GM19372 (cell line): ENCODE results near the gene GNG3.
A peak's percentile ranks its signal among the peaks of the same experiment; 100 is the strongest.
"Not testable (repeated sequence)": the region's sequence is repeated elsewhere in the genome, so short reads cannot be mapped to it uniquely, and the experiment has no call there.

Source experiments
- ATAC-seq: cut with Tn5 transposase; IDR thresholded peaks from one replicate; pipeline ENCODE4 v1.9.1; 2021; ENCODE audit warnings: mild to moderate bottlenecking, low read depth, moderate library complexity; ENCODE audit not compliant: unreplicated experiment

The GNG3 gene

DNA sequence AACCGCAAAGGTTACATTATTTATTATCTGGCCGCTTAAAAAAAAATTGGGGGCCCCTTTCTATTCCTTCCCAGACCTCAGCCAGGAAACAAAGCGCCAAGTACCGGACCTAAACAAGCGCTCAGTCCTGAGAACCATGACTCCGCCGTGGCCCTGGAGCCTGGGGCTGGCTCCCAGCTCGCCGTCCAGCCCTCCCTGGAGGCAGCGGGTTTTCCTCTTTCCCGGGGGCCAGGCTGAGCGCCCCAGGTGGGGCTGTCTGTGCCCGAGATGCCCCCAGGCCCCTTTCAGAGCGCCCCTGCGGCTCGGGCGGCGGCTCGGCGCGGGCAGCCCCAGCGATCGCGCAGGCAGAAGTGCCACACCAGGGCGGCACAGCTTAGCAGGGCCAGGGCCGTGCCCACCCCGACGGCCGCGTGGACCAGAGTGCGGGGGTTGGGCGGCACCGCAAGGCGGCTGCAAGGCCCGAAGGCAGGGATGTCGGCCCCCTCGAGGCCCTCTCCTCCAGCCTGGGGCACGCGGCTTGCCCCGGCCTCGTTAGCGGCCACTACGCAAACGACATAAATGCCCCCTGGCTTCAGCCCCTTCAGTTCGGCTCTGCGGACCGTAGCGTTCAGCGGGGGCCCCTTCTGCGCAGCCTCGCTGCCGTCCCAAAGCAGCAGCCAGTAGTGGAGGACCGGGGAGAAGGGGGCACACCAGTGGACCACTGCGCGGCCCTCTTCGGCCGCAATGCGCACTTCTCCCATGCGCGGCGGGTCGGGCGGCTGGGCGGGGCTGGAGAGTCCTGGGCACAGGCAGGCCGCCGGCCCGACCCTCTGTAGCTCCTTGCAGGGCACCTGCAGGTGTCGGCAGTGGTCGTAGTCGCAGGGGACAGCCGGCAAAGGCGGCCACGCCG is 19.7 kb upstream of the GNG3 start:
- no peak for ATAC-seq

DNA sequence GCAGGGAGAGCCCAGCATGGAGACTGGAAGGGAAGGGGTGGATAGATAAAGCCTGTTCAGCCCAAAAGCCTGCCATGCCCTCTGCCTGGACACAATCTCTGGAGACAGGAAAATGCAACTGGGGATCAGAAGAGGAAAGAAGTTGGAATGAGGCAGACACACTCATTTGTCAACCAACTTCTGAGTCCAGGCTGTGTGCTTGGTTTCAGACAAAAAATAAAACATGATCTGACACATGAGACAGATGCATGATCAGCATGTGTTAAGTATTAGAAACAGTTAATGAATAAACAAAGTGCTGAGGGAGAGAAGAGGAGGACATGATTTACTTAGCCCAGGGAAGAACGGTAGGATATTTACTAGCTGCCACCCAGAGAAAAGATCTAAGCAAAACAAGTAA is 19.0 kb upstream of the GNG3 start:
- no peak for ATAC-seq

DNA sequence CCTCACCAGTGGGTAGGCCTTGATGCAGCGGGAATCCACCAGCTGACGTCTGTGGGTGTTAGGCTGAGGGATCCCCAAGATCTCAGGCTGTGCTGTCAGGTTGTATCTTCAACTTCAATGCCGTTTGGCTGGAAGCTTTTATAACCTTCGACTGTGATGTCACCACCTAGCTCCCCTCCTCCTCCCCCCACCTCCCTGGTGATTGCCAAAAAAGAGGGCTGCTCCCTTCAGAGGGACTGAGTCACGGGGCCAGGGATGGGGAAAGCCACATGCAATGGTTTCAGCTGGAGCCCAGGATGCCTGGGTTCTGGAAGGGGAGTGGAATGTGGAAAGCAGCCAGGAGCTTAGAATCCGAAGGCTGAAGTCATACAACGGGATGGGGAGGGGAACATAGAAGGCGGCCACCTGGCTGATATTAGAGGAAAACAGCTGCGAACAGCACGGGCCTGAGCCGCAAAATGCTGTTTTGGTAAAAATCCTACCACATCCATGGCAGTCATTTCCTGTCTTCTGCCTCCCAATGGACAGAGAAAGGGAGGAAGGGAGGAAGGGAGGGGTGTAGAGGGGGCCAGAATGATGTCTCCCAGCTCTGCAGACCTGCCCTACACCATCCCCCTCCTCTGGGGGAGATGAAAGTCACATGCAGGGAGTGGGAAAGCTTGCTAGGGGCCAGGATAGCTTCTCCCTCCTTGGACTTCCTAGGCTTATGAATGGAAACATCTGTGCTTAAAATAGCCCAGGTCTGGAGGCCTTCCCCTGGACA is 17.9 kb upstream of the GNG3 start, which contains the start of gene LRRN4CL:
Gene LRRN4CL, minus strand, starts transcription at position 110 of the 763 bp plus-strand sequence. CDS start 1,022 bp downstream, outside the sequence.
- no peak for ATAC-seq

DNA sequence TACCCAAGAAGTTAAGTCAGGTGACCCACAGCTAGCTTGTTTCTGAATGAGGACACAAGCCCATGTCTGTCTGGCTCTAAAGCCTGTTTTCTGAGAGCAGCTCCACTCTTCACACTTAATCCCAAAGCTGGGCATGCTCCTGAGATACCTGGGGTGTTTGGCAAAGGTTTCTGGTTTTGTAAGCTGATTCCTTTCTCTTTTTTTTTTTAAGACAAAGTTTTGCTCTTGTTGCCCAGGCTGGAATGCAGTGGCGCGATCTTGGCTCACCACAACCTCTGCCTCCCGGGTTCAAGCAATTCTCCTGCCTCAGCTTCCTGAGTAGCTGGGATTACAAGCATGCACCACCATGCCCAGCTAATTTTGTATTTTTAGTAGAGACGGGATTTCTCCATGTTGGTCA is 13.9 kb upstream of the GNG3 start:
- ATAC-seq, result not testable (repeated sequence)

DNA sequence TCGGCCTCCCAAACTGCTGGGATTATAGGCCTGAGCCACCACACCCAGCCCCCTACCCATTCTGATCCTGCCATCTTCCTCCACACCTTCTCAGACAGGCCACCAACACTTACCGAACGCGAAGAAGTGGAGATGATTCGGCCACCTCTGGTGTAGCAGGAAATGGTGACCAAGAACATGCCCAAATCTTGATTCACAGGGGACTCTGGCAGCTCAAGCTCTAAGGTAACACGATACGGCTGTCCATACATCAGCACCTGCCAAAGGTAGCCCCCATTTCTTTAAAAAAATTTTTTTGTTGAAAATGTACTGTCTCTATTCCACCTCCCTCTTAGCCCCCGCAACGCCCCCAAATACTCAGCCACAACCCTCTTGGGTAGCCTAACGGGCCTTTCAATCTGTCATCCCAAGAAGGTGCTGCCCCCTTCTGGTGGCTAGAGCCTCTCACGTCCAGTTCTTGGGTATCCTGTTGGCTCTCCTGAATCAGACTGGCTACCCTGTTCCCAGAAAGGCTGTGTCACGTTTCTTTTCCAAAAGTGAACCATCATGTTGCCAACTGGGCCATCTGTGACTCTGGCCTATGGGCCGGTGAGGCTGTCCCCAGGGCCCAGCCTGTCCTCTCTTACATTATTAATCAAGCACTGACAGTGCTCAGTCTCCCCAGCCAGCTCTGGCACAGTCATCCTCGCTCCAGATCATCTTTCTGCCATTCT is 12.9 kb upstream of the GNG3 start:
- ATAC-seq, result no peak

DNA sequence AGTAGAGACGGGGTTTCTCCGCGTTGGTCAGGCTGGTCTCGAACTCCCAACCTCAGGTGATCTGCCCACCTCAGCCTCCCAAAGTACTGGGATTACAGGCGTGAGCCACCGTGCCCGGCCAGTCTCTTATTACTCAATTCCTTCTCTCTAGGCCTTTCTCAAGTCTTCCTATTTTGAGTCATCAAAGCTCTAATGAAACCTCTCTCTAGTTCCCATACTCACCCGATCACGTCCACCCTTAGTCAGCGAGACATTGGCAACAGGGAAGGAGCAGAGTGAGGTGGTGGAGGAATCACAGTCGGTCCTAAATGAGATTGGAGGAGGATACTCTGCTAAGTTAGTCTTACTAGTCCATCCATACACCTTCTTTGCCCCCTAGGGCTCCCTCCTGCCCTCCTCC is 5.2 kb upstream of the GNG3 start:
- ATAC-seq, result no peak

DNA sequence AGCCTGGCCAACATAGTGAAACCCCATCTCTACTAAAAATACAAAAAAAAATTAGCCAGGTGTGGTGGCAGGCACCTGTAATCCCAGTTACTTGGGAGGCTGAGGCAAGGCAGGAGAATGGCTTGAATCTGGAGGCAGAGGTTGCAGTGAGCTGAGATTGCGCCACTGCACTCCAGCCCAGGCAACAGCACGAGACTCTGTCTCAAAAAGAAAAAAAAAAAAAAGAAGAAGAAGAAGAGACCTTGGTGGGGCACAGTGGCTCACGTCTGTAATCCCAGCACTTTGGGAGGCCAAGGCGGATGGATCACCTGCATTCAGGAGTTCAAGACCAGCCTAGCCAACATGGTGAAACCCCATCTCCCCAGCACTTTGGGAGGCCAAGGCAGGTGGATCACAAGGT is 3.6 kb upstream of the GNG3 start:
- not testable (repeated sequence) for ATAC-seq

DNA sequence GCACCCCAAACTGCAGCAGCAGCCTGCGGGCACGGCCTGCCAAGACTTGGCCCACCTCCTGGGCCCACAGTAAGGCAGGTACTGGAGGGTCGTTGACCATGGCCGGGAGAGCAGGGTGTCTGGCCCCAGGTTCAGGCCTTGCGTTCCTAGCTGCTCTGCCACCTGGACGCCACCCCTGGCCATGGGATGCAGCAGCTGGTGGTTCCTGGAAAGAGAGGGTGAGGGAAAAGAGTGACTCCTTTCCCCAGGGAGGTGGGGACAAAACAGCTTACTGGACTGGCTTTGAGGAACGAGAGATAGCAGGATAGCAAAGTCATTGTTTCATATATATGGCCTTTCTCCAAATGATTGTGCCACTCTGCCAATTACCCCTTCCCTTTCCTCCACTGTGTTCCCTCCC is 2.1 kb upstream of the GNG3 start:
- ATAC-seq, result no peak

DNA sequence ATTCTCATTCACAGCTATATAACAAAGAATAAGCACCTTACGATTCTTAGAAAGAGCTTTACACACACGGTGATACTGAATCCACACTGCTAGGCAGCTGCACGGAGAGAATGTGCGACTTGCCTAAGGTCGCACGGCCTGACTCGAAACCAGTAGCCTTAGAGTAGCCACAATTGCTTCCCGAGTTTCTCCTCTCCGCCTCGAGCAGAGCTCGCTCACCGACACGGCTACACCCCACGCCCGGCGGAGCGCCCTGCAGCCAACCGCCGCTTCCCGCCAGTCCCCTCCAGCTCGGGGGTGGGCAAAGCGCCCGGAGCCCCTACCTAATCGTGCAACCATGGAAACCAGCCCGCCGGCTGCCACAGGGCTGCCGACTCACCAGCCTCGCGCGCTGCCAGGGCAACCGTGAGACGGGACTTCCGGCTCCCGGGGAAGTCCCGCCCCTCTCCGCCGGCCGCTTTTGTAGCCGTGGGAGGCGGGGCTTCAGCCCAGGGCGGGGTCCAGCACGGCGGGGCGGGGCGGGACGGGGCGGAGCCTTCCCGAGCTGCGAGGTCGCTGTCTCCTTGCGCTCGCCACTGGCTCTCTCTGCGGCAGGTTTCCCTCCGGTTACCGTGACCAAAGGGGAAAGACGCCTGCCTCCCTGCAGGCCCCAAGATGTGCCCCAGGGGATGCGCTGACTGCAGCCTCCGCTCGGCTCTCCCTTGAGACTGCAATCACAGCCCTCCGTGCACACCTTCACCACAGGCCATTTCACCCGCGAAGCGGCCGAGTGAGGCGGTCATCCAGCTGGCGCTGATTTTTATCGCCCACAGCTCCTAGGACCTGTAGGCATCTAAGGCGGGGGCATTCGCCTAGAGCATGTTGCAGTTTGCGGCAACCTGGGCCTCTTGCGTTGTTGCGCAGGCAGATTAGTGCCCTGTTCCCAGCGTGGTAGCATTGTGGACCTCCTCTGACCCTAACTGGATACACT is 1.3 kb upstream of the GNG3 start:
- no peak for ATAC-seq

DNA sequence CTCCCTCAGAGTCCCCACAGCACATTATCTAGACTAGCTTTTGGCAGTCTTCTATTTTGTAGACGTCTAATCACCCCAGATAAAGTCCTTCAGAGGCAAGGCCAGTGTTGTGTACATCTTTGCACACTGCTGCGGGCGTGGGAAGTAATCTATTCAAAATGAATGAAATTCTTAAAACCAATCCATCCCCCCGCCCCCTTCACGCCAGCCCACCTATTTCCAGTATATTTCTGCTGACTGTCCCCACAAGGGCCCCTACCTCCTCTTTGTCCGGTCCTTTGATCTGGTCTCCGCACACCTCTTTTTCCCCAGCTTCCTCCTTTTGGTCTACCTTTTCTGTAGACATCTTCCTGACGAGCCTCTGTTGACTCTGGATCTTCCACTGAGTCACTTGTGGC is 627 bp upstream of the GNG3 start:
- no peak for ATAC-seq

DNA sequence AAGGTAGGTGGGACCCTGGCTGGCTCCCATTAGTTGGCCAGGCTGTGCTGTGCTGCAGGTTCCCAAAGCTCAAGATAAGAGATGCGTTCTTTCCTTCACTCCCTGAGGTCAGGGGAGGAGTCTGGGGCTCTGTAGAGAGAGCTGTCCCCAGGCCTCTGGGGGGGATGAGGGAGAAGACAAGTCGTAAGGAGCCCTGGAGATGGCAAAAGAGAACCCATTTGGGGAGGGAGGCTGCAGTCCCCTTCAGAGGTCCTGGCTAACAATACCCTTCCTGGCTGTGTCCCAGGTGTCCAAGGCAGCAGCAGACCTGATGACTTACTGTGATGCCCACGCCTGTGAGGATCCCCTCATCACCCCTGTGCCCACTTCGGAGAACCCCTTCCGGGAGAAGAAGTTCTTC is 916 bp downstream of the GNG3 start:
- ATAC-seq, result no peak

DNA sequence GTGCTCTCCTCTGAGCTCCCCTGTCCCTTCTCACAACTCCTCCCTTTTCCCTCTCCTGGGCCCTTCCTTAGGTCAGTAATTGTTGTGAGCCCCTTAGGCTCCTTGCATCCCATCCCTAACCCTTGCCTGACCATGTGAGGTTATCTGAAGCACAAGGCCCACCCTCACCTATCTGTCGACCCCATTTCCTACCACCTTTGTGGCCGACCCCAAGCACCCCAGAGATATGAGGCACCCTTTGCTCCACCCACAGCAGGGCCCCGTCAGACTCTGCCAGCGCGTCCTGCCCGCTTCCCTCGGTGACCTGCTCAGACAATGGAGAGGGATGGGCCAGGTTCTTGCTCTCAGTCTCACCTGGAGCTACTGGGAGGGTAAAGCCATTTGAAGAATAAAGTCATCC is 1.3 kb downstream of the GNG3 start:
- no peak for ATAC-seq

DNA sequence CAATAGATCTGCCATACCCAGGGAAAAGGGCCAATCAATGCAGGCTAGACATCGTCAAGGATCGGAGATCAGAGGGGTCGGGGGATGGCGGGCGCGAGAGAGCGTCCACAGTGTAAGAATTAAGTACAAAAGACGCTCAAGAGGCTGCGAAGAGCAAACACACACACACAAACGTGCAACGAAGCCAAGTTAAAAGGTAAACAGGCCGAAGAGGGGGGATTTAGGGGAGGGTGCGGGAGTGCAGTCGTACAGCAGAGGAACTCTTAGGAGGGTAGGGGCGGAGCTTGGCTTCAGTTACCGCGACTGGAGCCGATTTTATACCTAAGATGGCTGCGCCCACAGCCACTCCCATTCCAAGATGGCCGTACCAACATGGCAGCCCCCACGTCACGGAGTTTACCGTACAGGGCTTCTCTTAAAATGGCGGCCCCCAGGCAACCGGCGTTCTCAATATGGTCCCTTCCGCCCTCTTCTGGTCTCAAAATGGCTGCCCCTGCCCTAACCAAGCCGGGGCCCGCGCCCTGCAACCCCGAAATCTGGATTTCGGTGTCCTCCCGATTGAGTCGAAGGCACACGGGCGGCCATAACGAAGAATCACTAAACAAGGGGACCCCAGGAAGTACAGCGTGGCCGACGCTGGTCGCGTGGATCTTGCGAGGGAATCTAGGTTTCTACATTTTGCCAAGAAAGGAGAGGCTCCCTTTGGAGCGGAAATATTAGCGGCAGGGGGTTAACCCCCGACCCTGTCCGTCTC is 1.9 kb downstream of the GNG3 start:
- ATAC-seq, result peak; percentile 73

DNA sequence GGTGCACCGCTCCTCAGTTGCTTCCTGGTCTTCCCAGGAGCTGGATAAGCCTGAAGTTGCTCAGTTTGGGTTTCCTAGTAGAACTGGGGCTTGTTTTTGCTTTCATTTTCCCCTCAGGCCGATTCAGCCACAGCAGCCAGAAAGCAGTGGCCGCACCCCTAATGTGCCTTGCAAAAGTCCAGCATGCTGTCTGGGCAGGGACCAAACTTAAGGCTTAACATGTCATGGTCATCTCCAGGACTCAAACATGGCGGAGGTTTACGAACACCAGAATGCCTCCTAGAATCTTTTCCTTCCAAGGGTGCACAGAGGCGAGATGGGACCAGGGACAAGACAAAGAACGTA is 2.5 kb downstream of the GNG3 start:
- no peak for ATAC-seq

DNA sequence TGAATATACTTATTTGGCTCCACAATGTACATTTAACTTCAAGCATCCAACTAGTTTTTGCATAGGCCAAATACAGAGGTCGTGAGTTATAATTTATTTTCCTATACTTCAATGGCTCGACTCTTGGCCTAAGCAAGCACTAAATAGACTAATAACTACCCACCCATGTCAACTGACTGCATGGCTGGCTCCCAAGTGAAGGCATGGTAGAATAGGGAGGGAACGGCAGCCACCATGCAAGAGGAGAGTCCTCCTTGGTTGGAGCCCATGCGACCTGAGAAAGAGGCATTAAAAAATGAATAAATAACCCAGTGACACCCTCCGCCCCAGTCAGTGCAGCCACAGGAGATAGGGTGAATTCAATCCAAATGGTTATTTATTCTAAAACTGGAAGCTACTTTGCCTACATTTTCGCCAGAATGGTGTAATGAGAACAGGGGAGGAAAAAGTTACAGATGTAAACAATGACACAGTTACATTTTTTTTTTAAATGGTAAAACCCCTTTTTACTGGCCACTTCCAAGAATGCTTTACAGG is 4.9 kb downstream of the GNG3 start:
- no peak for ATAC-seq

DNA sequence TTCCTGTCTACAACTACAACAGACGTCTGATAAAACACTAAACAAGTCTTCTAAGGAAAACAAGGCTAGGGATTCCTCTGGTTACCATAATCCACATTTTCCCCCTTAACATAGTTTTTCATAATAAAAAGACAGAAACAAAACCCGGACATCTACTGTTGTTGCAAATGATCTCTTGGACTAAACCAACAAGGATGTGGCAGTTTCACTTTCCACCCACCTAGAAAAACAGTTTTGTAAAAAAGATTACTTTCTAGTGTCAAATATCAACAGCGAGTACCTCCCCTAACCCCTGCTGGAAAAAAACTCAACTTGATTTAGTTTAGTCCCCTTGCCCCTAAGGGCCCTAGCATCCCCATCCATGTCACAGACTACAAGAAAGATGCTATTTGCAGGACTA is 5.4 kb downstream of the GNG3 start:
- no peak for ATAC-seq

DNA sequence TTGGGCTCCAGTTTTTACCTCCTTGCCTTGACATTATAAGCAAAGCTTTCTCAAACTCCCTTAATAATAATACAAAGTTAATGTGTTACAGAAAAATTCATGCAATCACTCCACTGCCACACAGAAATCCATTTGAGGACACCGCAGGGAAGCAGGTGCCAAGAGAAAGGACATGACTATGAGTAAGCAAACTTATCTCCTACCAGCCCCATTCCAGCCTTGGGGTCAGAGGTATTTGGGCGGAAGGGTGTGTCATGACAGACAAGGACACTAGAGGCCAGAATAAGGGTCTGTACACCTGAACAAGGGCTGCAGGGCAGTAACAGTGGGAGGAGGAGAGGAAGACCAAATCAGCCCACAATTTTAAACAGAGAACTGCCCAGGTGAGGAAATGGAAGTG is 5.9 kb downstream of the GNG3 start:
- no peak for ATAC-seq

DNA sequence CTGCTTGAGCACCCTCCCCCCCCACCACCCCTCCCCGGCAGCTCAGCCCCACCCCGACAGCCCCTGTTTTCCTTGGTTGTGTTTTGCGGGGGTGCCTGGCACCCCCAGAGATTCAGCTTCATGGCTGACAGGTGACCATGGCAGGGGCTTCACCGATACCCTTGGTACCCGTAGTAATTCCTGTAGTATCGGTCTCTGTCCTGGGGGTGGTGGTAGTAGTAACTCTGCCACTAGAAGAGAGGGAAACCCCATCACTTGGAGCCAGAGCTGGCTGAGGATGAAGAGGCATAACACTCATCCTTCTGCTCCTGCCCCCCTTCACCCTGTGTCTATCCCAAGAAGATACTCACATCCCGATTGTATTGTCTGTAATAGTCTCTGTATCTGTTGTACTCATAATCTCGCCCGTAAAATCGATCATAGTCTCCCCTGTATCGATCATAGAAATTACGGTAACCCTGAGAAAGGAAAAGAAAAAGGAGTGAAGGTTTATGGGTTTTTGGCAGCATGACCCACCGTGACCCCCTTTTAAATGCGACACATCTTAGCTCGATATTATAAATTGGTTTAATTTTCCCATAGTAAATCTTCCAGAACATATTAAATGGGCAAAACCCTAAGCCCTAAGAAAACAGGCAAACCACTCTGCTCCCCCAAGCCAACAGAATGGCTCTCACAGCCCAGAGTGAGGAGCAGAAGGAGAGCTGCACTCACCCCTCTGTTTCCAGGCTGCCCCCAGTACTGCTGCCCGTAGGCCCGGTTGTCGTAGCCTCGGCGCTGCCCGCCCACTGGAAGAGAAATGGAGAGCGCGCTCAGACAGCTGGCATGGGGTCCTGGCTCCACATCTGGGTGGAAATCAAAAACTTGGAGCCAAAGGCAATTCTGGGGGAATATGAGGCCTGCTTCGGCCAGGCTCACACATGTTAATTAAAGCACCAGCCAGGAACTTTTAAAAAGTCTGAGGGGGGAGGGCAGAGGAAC is 8.0 kb downstream of the GNG3 start:
- ATAC-seq, result no peak
